GM23338 (cell line): Measurements from ENCODE around the gene ZBTB8B.

Source experiments
- EZH2 ChIP-seq: fragments of 200-600 bp; sonication (generic); IDR thresholded peaks from one replicate; pipeline ENCODE4 v1.8.0; 2017; ENCODE audit warnings: antibody characterized with exemption, mild to moderate bottlenecking, low read depth; ENCODE audit not compliant: unreplicated experiment
- NANOG ChIP-seq: IDR thresholded peaks from 2 replicates; pipeline ENCODE4 v1.6.1; 2016; ENCODE audit warnings: antibody characterized with exemption, borderline replicate concordance
- POLR2AphosphoS5 ChIP-seq: IDR thresholded peaks from 2 replicates; pipeline ENCODE4 v1.6.1; 2016; ENCODE audit warnings: antibody characterized with exemption, low read depth
- TF ChIP-seq, protein P1 (sequence below), 2 experiments: fragments of 200-600 bp in 1 of 2; sonication (generic) in 1 of 2; conservative IDR thresholded peaks; 2 replicates each; pipeline versions ENCODE4 v1.5.1 to v1.6.1; 2016 to 2017; ENCODE audit warnings: antibody characterized with exemption in 2 of 2, low read depth in 2 of 2, mild to moderate bottlenecking in 2 of 2, moderate library complexity in 1 of 2

DNA sequence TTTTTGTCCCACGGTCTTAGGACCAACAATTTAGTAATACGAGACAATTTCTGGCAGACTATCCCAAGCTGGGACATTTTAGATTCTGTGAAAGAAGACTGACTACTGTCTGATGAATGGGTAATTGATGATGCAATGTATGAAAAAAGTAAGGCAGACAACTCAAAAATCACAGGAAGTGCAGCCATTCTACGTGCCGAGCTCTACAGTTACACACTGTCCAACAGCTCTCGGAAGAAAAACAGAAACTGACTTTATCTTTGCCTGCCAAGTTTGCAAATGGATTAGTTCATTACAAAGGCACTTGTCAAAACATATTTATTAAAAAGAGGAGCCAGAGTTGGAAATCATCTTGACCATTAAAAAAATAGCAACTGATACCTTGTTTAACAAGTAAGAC, 31.3 kb downstream of the ZBTB8B start:
- TF ChIP-seq, protein P1, sequence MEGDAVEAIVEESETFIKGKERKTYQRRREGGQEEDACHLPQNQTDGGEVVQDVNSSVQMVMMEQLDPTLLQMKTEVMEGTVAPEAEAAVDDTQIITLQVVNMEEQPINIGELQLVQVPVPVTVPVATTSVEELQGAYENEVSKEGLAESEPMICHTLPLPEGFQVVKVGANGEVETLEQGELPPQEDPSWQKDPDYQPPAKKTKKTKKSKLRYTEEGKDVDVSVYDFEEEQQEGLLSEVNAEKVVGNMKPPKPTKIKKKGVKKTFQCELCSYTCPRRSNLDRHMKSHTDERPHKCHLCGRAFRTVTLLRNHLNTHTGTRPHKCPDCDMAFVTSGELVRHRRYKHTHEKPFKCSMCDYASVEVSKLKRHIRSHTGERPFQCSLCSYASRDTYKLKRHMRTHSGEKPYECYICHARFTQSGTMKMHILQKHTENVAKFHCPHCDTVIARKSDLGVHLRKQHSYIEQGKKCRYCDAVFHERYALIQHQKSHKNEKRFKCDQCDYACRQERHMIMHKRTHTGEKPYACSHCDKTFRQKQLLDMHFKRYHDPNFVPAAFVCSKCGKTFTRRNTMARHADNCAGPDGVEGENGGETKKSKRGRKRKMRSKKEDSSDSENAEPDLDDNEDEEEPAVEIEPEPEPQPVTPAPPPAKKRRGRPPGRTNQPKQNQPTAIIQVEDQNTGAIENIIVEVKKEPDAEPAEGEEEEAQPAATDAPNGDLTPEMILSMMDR (conservative IDR thresholded peaks at IDR 0.05; ENCODE audit: low read depth in 2 of 2): no peak
- TF ChIP-seq POLR2AphosphoS5: no peak
- TF ChIP-seq EZH2: no peak
- TF ChIP-seq NANOG: no peak
